ENCODE measurements around the gene SYT6.

Gene SYT6

GRCh38 chr1:114113411-114114184 is 40.1 kb downstream of the SYT6 start:
- no peaks in the 10 kb centered on the region for H3K27me3 ChIP-seq (ENCODE audit: insufficient read depth, low read depth)
- no peaks in the 10 kb centered on the region for H3K79me2 ChIP-seq (ENCODE audit: insufficient read depth, low read depth)
- H2AFZ ChIP-seq (ENCODE audit: low read depth): no peak overlapping the region
- no peak overlapping the region for H3K4me3 ChIP-seq (IDR thresholded peaks at IDR 0.05; ENCODE audit: insufficient read depth, low read depth, low read length)
- no peaks in the 10 kb centered on the region for H3K36me3 ChIP-seq (ENCODE audit: insufficient read depth)
- no peaks in the 10 kb centered on the region for H4K20me1 ChIP-seq (ENCODE audit: insufficient read depth)
- TF ChIP-seq CTCF (conservative IDR thresholded peaks at IDR 0.05; ENCODE audit: low read depth, low read length): no peak
- H3K9ac ChIP-seq: no peak overlapping the region
- H3K4me1 ChIP-seq (ENCODE audit: low read depth, poor library complexity, severe bottlenecking): no peaks in the 10 kb centered on the region
- no peak overlapping the region for H3K4me2 ChIP-seq
- no peak overlapping the region for H3K27ac ChIP-seq

GRCh38 chr1:114112775-114113174 is 40.9 kb downstream of the SYT6 start:
- H3K79me2 ChIP-seq (ENCODE audit: insufficient read depth, low read depth): no peaks in the 10 kb centered on the region
- no peak overlapping the region for H3K27ac ChIP-seq
- no peaks in the 10 kb centered on the region for H3K36me3 ChIP-seq (ENCODE audit: insufficient read depth)
- no peaks in the 10 kb centered on the region for H3K27me3 ChIP-seq (ENCODE audit: insufficient read depth, low read depth)
- no peak overlapping the region for H3K4me3 ChIP-seq (IDR thresholded peaks at IDR 0.05; ENCODE audit: insufficient read depth, low read depth, low read length)
- no peak for TF ChIP-seq CTCF (conservative IDR thresholded peaks at IDR 0.05; ENCODE audit: low read depth, low read length)
- H3K9ac ChIP-seq: no peak overlapping the region
- H3K4me1 ChIP-seq (ENCODE audit: low read depth, poor library complexity, severe bottlenecking): no peaks in the 10 kb centered on the region
- no peaks in the 10 kb centered on the region for H4K20me1 ChIP-seq (ENCODE audit: insufficient read depth)
- H3K4me2 ChIP-seq: no peak overlapping the region
- no peak overlapping the region for H2AFZ ChIP-seq (ENCODE audit: low read depth)

- no peak for TF ChIP-seq CTCF (conservative IDR thresholded peaks at IDR 0.05; ENCODE audit: low read depth, low read length)
- Histone ChIP-seq H3K9ac (no peak overlapping the region), H3K36me3 (ENCODE audit: insufficient read depth) (no peaks in the 10 kb centered on the region), H2AFZ (ENCODE audit: low read depth) (no peak overlapping the region), H3K79me2 (ENCODE audit: insufficient read depth, low read depth) (no peaks in the 10 kb centered on the region), H4K20me1 (ENCODE audit: insufficient read depth) (no peaks in the 10 kb centered on the region), H3K4me2 (no peak overlapping the region), H3K4me3 (IDR thresholded peaks at IDR 0.05; ENCODE audit: insufficient read depth, low read depth, low read length) (no peak overlapping the region), H3K27me3 (ENCODE audit: insufficient read depth, low read depth) (no peaks in the 10 kb centered on the region), H3K4me1 (ENCODE audit: low read depth, poor library complexity, severe bottlenecking) (no peaks in the 10 kb centered on the region), H3K27ac (no peak overlapping the region)
Observed at GRCh38 chr1:114111731-114112641, 41.7 kb downstream of the SYT6 start.

GRCh38 chr1:114109981-114110380 is 43.7 kb downstream of the SYT6 start:
- no peak overlapping the region for H2AFZ ChIP-seq (ENCODE audit: low read depth)
- H3K36me3 ChIP-seq (ENCODE audit: insufficient read depth): no peaks in the 10 kb centered on the region
- H3K4me1 ChIP-seq (ENCODE audit: low read depth, poor library complexity, severe bottlenecking): no peaks in the 10 kb centered on the region
- H3K27me3 ChIP-seq (ENCODE audit: insufficient read depth, low read depth): no peaks in the 10 kb centered on the region
- no peaks in the 10 kb centered on the region for H3K79me2 ChIP-seq (ENCODE audit: insufficient read depth, low read depth)
- no peak overlapping the region for H3K4me3 ChIP-seq (IDR thresholded peaks at IDR 0.05; ENCODE audit: insufficient read depth, low read depth, low read length)
- no peak overlapping the region for H3K9ac ChIP-seq
- H3K4me2 ChIP-seq: no peak overlapping the region
- no peak overlapping the region for H3K27ac ChIP-seq
- H4K20me1 ChIP-seq (ENCODE audit: insufficient read depth): no peaks in the 10 kb centered on the region
- TF ChIP-seq CTCF (conservative IDR thresholded peaks at IDR 0.05; ENCODE audit: low read depth, low read length): no peak
